GM12873 (cell line): ENCODE measurements around the gene MTA3.
A peak's percentile ranks its signal among the peaks of the same experiment; 100 is the strongest.

ENCODE experiments used
- CTCF ChIP-seq: IDR thresholded peaks from 2 replicates; pipeline ENCODE4 v1.5.1; 2012; ENCODE audit warnings: low read depth, mild to moderate bottlenecking, moderate library complexity, low read length, control low read depth; ENCODE audit not compliant: insufficient read depth; ENCODE audit errors: missing control alignments

The MTA3 gene

GRCh38 chr2:42659609-42660008 is 91.2 kb downstream of the MTA3 start:
- TF ChIP-seq CTCF, result no peak

- TF ChIP-seq CTCF, result peak; percentile 99
These were observed 94.8 kb downstream of the MTA3 start for GRCh38 chr2:42663106-42663780.

GRCh38 chr2:42663828-42664227 is 95.4 kb downstream of the MTA3 start:
- no peak for TF ChIP-seq CTCF

GRCh38 chr2:42673989-42674579 is 105.7 kb downstream of the MTA3 start:
- TF ChIP-seq CTCF, result no peak

DNA sequence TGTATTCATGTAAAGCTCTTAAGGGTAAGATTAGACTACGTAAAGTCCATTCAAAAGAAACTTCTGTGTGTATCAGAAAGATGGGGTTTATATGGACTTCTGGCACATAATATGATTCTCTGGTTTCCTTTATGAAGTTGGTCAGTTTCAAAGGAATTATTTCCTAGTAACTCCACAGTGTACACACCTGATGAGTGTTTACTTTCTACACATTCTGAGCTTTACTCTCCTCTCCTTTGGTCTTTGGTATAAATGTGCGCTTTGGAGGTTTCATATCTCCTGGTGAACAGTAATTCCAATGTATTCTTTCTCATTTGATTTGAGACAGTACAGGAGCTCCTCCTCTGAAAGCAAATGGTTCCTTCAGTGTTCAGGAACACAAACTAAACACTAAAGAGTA is 107.4 kb downstream of the MTA3 start:
- TF ChIP-seq CTCF, result no peak

DNA sequence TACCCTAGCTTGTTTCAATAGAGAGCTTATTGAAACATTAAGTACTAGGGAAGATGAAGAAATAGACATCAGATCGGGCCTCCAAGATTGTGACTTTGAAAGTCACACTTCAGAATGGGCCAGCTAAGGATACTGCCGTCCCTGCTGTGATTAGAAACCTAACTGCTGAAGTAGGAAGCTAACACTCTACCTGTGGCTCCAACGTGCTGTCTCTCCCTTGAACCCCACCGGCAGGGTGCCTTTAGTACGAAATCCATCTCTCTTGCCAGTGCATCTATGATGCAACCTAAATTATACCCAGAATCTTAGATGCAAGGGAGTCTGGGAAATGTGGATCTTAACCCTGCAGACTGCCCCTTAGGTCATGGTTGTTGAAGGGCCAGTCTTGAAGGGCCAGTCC is 116.9 kb downstream of the MTA3 start:
- TF ChIP-seq CTCF, result no peak

GRCh38 chr2:42693013-42693615 is 124.7 kb downstream of the MTA3 start:
- TF ChIP-seq CTCF, result no peak
